HG02763 (cell line): ENCODE measurements around the gene STAG1.
"Not testable (repeated sequence)": the region's sequence is repeated elsewhere in the genome, so short reads cannot be mapped to it uniquely, and the experiment has no call there.

Experiments used
- ATAC-seq: cut with Tn5 transposase; IDR thresholded peaks from one replicate; pipeline ENCODE4 v1.9.1; 2021; ENCODE audit warnings: mild to moderate bottlenecking, moderate library complexity; ENCODE audit not compliant: unreplicated experiment

The STAG1 gene

DNA sequence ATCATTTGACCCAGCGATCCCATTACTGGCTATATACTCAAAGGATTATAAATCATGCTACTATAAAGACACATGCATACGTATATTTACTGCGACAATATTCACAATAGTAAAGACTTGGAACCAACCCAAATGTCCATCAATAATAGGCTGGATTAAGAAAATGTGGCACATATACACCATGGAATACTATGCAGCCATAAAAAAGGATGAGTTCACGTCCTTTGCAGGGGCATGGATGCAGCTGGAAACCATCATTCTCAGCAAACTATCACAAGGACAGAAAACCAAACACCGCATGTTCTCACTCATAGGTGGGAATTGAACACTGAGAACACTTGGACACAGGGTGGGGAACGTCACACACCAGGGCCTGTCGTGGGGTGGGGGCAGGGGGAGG is 237.6 kb downstream of the STAG1 start:
- not testable (repeated sequence) for ATAC-seq

DNA sequence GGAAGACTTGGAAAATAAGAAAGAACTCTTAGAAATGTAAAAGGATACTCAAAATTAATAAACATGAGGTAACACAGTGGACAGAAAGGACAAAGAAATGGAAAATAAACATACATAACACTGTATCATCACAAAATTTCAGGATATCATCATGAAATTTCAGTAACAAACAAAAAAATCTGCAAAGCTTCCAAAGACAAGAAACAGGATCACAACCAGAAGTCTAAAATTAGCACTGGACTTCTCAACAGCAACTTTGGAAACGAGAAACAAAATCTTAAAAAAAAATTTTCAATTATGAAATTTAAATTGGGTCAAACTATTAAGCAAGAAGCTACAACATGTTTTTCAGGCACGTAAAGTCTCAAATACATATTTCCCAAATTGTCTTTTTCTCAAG is 238.8 kb downstream of the STAG1 start:
- no peak for ATAC-seq

DNA sequence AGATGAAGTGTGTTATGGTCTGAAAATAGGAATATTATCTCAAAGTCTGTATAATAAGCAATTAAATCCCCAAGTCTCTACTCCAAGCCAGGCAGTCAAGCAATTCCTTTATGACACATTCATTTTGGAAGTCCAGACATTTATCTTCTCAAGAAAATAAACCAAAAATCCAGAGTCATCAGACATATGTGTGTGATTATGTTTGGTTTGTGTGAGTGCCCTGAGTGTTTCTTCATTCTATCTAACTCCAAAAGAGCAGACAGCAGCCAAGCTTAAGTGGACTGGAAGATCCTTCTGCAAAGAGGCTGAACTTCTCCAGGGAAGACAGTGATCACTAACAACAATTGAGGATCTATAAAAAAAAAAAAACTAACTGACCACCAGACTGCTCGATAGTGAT is 239.8 kb downstream of the STAG1 start:
- ATAC-seq: no peak

DNA sequence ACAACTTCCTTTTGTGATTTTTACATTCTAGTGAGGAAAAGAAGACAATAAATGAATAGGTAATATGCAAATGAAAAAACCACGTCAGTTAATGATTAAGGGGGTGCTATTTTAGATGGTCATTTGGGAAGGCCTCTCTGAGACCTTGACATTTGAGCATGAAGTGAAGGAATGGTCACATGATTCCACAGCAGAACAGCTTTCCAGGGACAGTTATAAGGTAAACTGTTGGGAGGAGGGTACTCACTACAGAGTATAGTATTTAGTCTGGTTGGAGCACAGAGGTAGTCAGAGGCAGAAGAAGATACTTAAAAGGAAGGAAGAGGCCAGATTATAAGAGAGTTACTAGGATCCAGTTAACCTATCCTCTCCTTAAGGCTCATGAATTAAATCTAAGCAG is 246.5 kb downstream of the STAG1 start:
- no peak for ATAC-seq

DNA sequence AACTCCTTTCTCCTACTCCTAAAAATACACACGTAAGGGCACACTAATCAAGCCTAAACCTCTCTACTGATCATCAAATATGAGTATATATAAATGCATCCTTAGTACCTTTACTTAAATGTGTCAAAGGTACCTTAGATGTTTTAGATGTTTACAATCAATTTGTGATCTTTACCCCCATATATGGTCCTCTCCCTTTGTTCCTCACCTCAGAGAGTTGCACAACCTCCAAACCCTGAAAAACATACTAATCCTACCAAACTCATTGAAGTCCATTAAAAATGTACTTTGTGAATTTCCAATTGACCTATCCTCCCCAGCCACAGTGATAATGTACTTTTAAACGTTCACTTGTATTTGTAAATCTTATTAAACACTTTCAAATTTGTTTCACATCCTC is 249.1 kb downstream of the STAG1 start:
- no peak for ATAC-seq

DNA sequence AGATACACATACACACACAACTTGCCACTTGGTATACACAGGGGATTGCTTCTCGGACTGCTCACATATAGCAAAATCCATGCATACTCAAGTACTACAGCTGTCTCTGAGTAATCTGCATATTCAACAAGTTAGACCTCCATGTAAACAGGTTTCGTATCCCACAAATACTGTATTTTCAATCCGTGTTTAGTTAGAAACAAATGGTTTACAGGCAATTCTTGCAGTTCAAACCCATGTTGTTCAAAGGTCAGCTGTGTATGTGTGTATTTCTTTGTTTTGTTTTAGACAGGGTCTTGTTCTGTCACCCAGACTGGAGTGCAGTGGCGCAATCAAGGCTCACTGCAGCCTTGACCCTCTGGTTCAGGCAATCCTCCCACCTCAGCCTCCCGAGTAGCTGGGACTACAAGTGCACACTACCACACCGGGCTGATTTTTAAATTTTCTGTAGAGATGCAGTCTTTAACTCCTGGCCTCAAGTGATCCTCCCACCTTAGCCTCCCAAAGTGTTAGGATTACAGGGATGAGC is 253.2 kb downstream of the STAG1 start:
- ATAC-seq: no peak

DNA sequence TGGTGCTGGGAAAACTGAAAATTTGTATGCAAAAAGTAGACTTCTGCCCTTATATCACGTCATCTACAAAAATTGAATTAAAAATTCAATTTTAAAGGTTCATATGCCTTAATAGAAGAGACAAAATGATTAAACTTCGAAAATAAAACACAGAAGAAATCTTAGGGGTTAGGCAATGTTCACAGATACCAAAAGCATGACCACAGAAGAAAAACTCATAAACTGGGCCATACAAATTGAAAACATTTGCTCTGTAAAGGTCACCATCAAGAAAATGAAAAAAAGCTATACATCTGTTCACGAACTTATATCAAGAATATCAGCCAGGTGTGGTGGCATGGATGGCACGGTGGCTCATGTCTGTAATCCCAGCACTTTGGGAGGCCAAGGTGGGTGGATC is 257.0 kb downstream of the STAG1 start:
- no peak for ATAC-seq

DNA sequence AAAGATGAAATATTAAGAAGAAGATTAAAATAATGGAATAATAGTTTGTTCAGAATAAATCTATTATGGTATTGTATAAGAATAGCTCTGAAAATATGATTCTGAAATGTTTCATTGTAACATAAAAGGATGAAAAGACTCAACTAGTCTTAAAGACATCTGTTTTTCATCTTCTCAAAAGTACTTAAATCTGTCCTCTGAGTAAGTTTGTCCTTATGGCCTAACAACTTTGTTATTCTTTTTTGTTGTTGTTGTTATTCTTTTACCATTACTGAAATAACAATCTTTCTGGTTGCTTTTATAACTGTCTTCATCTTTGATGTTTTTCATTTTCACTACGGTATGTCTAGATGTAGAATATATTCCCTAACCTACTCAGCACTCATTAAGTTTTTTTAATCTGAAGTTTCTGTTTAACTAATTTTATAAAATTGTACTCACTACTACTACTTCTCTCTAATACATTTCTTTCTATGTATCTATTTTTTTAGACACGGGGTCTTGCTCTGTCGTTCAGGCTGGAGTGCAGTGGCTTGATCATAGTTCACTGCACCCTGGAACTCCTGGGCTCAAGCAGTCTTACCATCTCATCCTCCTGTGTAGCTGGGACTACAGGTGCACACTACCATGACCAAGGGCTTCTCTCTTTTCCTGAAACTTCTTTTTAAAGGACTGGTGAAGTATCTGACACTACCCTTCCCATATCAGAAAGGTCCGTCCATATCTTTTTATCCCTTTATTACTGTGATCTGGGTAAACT is 261.4 kb downstream of the STAG1 start:
- no peak for ATAC-seq

DNA sequence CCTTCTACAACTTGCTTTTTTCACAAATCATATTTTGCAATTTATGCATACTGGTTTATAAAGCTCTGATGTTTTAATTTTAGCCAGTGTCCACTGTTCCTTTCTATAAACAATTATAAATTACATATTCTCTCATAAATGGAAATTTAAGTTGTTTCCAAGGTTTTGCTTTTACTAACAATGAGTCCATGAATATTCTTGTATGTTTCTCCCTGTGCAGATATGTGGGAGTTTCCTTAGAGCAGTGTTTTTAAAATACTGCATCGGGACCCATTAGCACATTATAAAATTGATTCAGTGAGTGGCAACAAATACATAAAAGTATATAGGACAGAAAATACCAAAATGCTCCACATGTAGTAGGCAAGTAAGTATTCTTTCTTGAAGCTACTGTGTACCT is 266.4 kb downstream of the STAG1 start:
- ATAC-seq: no peak

DNA sequence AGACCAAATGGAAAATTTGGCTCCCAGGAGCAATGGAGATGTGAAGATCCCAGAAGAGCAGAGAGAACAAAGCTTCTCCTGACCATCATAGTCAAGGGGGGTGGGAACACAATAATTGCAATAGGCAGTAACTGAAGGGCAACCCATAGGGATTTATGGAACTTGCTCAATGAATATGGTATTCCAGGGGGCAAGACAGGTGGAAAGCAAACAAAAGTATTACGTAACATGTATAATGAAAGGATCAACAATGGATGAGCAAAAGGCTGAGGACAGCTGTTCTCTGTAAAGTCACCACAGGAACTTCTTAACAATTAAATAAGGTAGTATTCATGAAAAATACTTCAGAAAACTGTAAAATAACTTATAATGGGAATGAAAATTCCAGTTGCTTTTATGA is 275.9 kb downstream of the STAG1 start:
- ATAC-seq: no peak

DNA sequence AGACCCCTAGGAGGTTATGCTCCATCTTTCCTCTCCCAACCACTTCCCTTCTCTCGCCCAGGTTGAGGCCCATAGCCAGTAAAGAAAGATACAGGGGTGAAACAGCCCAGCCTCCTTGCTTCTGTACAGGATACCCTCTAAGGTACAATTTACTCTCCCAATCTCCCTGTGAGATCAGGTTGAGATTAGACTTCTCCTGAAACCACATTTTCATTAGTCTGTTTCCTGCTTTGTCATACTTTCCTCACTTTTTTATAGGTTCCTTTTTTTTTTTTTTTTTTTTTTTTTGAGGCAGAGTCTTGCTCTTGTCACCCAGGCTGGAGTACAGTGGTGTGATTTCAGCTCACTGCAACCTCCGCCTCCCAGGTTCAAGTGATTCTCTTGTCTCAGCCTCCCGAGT is 277.3 kb downstream of the STAG1 start:
- ATAC-seq: not testable (repeated sequence)

DNA sequence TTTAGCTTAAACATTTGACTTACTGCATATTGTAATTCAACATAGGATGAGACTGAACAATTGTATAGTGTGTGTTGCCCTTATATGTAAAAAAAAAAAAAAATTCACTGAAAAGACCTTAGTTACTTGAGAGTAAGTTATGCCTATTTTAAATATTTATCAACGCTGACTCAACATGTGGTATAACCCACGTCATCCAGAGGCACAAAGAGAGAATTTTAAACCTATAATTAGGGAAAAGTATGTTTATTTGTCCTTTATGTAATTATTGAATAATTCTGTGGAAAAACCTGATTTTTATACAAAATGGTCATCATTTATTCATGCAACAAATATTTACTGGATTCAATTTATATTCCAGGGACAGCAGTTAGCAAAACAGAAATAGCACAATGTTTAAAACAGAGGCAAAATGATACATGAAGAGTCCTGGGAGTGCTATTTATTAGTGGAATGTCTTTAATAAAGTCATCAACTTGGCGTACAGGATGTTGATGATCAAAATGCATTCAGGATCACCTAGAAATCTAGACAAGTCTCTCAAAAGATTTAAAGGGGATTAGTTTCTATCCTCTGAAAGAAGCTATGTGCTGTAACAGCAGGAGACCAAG is 278.4 kb downstream of the STAG1 start:
- no peak for ATAC-seq

DNA sequence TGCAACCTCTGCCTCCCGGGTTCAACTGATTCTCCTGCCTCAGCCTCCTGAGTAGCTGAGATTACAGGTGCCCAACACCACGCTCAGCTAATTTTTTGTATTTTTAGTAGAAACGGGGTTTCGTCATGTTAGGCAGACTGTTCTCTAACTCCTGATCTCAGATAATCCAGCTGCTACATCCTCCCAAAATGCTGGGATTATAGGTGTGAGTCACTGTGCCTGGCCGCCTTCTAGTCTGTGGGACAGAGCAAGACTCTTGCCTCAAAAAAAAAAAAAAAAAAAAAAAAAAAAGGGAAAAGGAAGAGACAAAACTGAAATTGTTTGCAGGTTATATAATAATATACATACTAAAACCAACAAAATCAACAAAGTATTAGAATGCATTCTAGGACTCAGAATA is 286.9 kb downstream of the STAG1 start:
- no peak for ATAC-seq

DNA sequence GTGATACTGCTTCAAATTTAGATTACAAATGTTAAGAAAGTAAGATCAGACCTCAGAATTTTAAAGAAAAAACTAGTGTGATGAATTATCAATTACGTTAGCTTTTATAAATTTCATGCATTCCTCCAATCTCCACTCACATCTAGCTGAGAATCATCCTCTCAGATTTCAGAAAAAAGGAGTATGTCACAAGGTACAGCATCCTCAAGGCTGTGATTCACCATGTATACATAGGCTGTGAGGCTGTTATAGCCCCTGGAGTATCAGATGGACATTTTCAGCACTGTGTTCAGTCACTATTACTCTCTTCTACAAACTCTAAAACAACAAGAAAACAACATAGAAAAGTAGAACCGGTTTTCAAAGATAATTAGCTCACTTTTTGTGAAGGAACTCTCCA is 287.7 kb downstream of the STAG1 start:
- ATAC-seq: no peak

DNA sequence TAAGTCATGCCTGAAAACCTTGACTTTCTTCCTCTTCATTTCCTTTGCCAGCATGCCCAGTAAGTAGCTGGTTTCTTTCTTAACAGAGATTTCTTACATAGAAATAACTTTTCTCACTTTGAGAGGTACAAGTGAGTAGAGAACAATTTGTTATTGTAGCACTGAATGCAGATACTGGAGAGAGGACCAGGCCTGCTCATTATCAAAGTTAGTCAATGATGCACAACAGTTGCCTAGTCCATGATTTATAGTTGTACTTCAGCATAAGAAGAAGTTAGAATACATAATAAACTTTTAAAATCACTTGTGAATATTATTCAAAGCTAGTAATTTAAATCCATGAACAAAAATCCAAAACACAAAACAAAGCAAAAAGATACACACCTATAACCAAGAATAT is 289.0 kb downstream of the STAG1 start:
- ATAC-seq: no peak

DNA sequence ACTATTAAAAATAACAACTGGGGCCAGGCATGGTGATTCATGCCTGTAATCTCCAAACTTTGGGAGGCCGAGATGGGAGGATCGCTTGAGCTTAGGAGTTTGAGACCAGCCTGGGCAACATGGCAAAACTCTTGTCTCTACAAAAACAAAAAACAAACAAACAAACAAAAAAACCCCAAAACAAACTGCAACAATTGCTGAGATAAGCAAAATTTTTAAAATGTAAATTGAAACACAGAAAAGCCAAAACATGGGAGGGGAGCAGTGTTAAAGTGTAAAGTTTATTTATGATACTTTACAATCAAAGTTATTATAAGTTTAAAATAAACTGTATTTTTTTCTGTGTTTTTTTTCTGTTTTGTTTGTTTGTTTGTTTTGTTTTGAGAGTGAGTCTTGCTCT is 294.4 kb downstream of the STAG1 start:
- ATAC-seq: no peak

DNA sequence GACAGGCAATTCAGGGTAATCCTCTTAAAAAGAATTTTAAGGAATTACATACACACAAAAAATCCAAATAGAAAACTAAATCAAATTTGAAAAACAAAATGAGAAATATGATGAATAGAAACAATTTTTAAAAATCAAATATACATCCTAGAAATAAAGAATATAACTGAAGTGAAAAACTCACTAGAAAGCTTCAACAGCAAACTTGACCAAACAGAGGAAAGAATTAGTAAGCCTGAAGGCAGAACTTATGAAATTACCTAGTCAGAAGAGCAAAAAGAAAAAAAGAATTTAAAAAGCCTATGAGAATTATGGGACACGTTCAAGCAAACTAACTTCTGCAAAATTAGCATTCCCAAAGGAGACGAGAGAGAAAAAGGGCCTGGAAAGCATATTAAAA is 296.0 kb downstream of the STAG1 start:
- no peak for ATAC-seq

DNA sequence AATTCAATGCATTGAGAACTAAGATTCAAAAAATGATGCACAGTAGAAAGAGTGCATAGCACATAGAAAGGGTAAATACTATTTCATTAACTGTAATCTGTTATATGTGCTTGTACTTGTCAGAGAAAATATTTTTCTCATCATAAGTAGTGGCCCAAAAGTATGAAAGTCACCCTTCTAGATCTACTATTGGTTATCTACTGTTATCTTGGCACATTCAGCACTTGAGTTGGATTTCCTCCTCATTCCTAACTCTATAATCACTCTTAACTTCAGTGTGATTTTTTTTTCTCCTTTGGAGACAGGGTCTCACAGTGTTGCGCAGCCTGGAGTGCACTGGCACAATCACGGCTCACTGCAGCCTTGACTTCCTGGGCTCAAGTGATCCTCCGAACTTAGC is 307.6 kb downstream of the STAG1 start:
- ATAC-seq: no peak

DNA sequence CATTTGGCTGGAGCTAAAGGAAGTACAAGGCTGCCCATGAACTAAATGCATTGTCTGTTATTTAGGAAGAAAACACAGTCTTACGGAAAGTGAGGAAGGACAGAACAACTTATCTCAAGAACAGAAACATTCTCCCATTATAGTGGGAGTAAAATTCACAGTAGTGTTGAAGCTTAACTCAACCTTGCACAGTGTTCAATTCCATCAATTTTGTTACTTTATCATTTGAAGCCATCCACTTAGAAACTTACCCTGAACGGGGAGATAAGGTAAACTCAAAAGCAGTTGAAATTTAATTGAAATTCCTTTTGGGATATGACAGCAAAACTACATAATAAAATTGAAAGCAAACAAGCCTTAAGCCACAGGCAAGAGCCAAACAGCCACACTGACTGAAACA is 315.1 kb downstream of the STAG1 start:
- no peak for ATAC-seq

DNA sequence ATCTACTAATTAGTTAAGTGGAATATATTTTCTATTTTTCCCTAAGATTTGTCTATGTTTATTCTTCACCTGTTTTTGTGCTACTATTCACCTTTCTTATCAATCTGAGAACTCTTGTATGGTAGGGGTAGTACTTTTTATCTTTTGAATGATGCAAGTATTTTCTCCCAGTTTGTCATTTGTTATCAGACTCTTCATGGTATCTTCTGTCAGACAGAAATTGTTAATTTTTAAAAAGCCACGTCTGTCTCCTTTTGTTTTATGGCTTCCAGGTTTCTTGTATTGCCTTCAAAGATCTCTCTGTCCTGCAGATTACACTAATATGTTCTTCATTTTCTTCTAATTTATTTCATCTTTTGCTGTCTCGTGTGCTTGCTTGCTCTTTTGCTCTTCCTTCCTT is 317.7 kb downstream of the STAG1 start:
- ATAC-seq: no peak

DNA sequence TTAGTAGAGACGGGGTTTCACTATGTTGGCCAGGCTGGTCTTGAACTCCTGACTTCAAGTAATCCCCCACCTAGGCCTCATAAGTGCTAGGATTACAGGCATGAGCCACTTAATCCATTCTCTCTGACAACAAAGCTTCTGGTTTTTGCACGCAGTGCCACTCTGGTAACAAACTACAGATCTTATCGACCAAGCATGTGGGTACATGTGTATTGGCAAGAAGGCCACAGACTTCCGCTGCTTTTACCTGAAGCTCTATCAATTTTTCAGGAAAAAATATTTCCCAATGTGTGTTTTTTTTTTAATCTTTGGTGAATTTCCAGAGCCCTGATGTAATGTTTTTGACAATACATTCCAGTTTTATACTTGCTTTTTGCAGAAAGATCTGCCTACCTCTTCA is 319.5 kb downstream of the STAG1 start:
- ATAC-seq: no peak

DNA sequence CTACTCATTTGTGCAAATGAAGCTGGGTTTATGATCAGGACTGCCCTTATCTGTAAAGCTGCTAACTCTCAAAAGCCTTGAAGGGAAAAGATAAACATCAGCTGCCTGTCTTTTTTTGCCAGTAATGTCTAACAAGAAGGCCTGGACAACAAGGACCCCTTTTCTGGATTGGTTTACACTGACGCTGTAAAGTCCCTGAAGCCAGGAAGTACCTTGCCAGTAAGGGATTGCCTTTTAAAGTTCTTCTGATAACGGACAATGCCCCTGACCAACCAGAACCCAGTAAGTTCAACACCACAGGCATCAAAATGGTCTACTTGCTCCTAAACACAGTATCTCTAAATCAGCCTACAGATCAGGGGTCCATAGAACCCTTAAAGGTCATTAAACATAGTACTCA is 324.0 kb downstream of the STAG1 start:
- ATAC-seq: no peak

DNA sequence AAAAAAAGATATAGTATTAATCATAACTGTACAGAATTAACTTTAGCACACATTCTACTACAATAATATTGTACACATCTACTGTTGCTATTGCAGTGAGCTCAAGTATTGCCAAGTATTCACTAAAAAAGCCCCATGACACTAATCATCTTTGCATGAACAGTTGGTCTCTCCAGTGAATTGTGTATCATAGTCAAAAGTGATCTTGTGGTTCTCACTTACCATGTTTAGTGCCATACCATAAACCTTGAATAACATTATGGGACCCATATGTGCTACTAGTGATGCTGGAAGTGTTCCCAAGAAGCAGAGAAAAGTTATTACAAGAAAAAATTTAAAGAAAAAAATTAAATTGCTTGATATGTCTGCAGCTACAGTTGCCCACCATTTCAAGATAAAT is 324.9 kb downstream of the STAG1 start:
- ATAC-seq: no peak
